HFFc6 (cell line): ENCODE measurements around the gene ADAMTSL2. TPM values are rescaled to one million over a fixed set of nuclear protein-coding genes. Genes with fewer than 3 reads are reported as not detected.

Experiments used
- DNase-seq: peaks from one replicate; pipeline ENCODE4 v3.0.0-alpha.2; 2018
- H3K27ac Mint-ChIP-seq: 2 replicates; pipeline ENCODE4 v1.8.0; 2020; ENCODE audit warnings: mild to moderate bottlenecking, mixed read lengths
- H3K27me3 Mint-ChIP-seq: 2 replicates; pipeline ENCODE4 v1.8.0; 2021; ENCODE audit warnings: mild to moderate bottlenecking, moderate library complexity, mixed read lengths; ENCODE audit not compliant: insufficient read depth
- H3K36me3 Mint-ChIP-seq: 2 replicates; pipeline ENCODE4 v1.8.0; 2021; ENCODE audit warnings: low read depth, mixed read lengths
- H3K4me1 Mint-ChIP-seq: 2 replicates; pipeline ENCODE4 v1.8.0; 2020; ENCODE audit warnings: low read depth, mixed read lengths
- H3K4me3 Mint-ChIP-seq: 2 replicates; pipeline ENCODE4 v1.8.0; 2020; ENCODE audit warnings: mild to moderate bottlenecking, moderate library complexity, mixed read lengths
- H3K9me3 Mint-ChIP-seq: 2 replicates; pipeline ENCODE4 v1.8.0; 2020; ENCODE audit warnings: mild to moderate bottlenecking, mixed read lengths
- total RNA-seq, 6 experiments: library from RNA; stranded (reverse); fragmentation: NEBNext Ultra II Directional; extraction: Animal tissue kit (Norgen Biotek cat#: 25700); gene quantifications; 2 replicates in 1 of 6; 3 replicates in 5 of 6; pipeline ENCODE4 v1.2.3, GENCODE V29; 2021
- TF ChIP-seq, protein P1 (sequence below): fragments of 200-600 bp; sonication (generic); IDR thresholded peaks from 2 replicates; pipeline ENCODE4 v1.5.0; 2021; ENCODE audit warnings: antibody characterized with exemption, mild to moderate bottlenecking

ADAMTSL2 gene
- total RNA-seq, 6 experiments from 2014 or later: 0.05 to 0.07 (median 0.06) TPM; not detected in 3

DNA sequence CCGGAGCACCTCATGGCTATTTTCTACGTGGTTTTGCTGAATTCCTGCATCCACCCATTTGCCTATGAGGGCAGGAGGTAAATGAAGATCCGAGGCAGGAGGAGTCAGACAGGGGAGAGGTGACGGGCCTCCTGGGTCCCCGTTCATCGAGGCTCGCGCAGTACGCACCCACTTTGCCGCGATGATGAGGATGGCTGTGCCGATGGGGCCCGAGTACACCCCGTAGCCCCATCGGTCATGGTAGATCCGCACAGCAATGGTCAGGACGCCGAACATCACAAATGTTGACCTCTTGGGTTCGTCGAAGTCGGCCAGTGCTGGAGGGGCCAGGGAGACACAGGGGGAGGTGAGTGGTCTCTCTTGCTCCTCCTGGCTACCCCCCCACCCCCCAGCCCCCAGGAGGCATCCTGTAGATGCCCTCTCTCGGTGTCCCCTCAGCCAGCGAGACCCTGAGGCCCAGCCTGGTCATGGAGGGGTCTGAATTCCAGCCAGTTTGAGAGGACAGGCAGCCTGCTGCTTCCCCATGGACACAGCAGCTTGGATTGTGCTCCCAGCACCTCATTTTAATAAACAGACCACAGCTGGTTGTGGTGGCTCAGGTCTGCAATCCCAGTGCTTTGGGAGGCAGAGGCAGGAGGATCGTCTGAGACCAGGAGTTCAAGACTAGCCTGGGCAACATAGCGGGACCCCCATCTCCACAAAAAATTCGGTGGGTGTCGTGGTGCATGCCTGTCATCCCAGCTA is 15.6 kb upstream of the ADAMTSL2 start:
- Mint-ChIP-seq H3K27ac (no peak overlapping the region), H3K36me3 (no peaks in the 10 kb centered on the region), H3K9me3 (no peaks in the 10 kb centered on the region), H3K4me1 (no peaks in the 10 kb centered on the region), H3K4me3 (no peak overlapping the region), H3K27me3 (peaks cover 47% of the 10 kb centered on the region)
- TF ChIP-seq, protein P1, sequence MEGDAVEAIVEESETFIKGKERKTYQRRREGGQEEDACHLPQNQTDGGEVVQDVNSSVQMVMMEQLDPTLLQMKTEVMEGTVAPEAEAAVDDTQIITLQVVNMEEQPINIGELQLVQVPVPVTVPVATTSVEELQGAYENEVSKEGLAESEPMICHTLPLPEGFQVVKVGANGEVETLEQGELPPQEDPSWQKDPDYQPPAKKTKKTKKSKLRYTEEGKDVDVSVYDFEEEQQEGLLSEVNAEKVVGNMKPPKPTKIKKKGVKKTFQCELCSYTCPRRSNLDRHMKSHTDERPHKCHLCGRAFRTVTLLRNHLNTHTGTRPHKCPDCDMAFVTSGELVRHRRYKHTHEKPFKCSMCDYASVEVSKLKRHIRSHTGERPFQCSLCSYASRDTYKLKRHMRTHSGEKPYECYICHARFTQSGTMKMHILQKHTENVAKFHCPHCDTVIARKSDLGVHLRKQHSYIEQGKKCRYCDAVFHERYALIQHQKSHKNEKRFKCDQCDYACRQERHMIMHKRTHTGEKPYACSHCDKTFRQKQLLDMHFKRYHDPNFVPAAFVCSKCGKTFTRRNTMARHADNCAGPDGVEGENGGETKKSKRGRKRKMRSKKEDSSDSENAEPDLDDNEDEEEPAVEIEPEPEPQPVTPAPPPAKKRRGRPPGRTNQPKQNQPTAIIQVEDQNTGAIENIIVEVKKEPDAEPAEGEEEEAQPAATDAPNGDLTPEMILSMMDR: no peak
- no peak for DNase-seq

DNA sequence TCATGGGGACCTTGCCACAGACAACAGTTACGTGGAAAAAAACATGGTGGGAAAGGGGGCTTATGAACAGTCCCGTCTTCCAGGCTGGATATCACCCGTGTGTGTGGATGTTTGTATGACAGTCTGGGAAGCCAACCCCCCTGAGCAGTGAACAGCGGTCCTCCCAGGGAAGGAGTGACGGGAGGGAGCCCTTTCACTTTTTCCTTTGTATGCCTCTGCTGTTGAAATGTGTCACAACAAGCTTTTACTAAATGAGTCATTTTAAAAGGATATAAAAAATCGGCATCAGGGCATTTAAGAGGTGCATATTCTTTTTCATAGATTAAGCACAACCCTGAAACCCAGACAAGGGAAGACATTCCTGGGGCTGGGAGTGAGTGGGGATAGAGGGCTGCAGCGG is 14.8 kb upstream of the ADAMTSL2 start:
- H3K4me1 Mint-ChIP-seq: no peaks in the 10 kb centered on the region
- DNase-seq: no peak
- no peaks in the 10 kb centered on the region for H3K9me3 Mint-ChIP-seq
- H3K36me3 Mint-ChIP-seq: no peaks in the 10 kb centered on the region
- peaks cover 54% of the 10 kb centered on the region for H3K27me3 Mint-ChIP-seq
- no peak overlapping the region for H3K4me3 Mint-ChIP-seq
- no peak overlapping the region for H3K27ac Mint-ChIP-seq
- TF ChIP-seq, protein P1: no peak

DNA sequence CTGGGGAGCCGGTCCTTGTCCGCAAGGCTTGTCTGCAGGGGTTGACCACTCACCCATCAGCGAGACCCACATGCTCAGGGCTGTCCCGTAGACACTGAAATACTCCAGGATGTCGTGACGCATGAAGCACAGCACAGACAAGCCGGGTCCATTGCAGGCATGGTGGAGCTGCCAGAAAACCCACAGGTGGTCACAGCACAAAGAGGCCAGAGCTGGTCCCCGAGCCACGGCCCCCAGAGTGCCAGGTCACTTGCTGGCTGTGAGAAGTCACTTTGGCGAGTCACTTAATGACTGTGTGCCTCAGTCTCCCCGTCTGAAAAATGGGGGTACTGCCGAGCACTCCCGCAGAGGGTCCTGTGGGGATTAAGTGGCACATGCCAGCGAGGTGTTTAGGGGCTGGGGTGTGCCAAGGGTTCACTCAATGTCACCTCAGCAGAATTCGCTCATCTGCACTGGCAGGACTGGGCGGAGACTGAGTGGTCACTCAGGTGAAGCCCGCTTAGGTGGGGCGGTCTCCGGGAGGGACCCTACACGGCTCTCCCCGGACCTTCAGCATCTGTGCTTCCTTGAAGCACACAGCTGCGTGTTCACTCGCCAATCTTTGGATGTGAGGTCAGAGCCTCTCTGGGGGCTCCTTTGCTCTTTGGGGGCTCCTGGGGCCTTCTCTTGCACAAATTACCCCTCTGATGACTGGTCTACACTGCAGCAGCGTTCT is 14.2 kb upstream of the ADAMTSL2 start:
- Mint-ChIP-seq H3K27me3 (peaks cover 55% of the 10 kb centered on the region), H3K4me1 (no peaks in the 10 kb centered on the region), H3K4me3 (no peak overlapping the region), H3K36me3 (no peaks in the 10 kb centered on the region), H3K27ac (no peak overlapping the region), H3K9me3 (no peaks in the 10 kb centered on the region)
- TF ChIP-seq, protein P1: no peak
- no peak for DNase-seq

DNA sequence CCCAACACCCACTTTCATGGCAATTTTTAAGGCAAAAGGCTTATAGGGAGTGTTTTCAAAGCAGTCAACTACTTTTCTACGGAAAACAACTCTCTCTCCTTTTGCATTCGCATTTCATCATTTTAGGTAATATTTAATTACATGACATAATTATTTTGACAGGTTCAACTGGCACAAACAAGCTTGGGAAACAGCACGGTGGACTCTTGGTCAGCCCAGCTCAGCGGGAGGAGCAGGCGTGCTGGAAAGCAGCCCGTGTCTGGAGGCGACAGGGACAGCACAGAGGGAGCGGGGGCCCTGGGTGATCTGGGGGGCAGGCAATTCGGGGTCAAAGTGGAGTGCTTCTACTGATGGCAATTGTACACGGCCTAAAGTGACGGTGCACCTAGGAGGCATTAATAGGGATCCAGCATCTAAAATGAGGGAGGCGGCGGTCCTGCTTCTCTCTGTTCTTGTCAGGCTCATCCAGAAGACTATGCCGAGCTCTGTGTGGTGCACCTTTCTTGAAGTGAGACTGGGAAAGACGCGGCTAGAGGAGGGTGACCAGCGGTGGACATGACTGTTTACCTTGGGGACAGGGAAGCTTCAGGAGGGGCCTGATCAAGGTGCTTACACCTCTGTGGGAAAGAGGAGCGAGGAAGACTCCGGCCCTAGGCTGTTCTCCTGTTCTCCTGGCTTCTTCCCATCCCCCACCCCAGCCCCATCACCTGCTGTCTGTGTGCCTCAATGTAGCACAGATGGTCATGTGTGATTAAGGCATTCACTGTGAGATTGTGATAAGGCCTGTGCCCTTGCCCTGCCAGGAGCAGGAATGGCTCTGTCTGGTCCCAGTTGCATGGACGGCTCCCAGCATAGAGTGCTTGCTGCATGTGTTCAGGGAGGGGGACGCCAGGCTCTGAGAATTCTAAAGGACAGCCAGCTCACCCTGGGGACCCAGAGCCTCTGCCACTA is 13.1 kb upstream of the ADAMTSL2 start:
- TF ChIP-seq, protein P1: no peak
- Mint-ChIP-seq H3K9me3 (no peaks in the 10 kb centered on the region), H3K27me3 (peaks cover 59% of the 10 kb centered on the region), H3K4me1 (no peaks in the 10 kb centered on the region), H3K4me3 (no peak overlapping the region), H3K36me3 (no peaks in the 10 kb centered on the region), H3K27ac (no peak overlapping the region)
- DNase-seq: no peak

DNA sequence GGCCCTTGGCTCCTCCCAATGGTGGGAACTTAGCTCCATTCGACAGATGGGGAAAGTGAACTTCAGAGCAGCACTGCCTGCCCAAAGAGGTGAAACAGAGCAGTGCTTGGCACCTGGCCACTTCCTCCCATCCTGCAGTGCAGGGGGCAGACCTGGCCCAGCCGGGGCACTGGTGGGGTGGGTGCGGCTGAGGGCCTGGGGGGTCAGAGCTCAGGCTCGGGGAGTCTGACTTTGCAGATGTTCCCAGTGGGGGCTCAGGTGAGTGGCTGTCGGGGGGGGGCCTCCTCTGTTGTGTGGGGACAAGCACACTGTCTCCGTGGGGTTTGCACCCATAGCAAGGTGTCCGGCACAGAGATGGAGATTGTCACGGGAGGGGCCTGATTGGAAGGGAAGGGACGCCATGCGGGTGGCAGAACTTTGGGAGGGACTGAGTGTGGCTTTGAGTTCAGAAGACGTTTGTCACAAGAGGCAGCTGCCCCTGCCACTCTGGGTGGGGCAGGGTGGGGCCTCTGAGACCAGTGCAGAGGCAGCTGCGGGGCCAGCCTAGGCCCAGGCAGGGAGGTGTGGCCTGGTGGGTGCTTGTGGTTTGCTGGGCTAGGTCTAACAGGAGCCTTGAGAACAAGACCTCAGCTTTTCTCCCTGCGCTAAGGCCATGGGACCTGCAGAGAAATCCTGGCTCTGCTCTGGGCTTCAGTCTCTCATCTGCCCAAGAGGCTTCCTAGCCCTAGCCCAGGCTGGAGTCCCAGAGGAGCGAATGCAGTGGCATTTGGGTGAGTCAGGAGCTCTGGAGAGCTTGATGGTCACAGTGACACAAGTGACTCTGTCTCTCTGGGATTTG is 12.2 kb upstream of the ADAMTSL2 start:
- H3K4me3 Mint-ChIP-seq: no peak overlapping the region
- no peaks in the 10 kb centered on the region for H3K36me3 Mint-ChIP-seq
- no peak overlapping the region for H3K27ac Mint-ChIP-seq
- H3K27me3 Mint-ChIP-seq: peaks cover 62% of the 10 kb centered on the region
- no peak for DNase-seq
- H3K9me3 Mint-ChIP-seq: no peaks in the 10 kb centered on the region
- TF ChIP-seq, protein P1: no peak
- no peaks in the 10 kb centered on the region for H3K4me1 Mint-ChIP-seq
